ENCODE data around the gene MUC4.

DNA sequence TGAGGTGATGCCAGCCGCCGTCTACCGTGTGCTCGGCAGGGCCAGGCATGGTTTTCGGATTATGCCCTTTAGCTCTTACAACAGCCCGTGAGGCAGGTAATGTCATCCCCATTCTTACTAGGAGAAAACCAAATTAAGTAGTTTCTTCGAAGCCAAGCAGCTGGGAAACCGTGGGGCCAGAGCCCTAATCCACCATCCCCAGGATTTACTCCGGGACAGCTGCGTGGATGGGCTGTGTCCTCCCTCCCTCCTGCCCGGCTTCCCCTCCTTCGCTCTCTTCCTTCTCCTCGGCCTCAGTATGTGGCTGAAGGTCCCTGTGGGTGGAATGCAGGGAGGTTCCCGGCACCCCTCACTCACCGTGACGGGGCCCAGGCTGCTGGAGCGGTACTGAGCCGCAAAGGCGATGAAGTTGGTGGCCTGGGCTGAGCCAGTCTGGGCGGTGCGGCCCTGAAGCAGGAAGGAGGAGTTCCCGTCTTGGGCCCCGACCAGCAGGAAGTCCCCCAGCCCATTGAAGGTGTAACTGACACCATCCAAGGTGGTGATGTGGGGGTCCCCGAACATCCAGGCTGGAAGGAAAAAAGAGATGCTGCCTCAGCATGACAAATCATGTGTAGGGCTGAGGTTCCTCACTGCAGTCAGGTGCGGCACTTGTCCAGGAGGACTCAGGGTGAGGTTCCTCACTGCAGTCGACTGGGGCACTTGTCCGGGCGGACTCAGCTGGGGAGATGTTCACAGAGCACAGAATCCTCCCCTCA, 48.5 kb downstream of the MUC4 start:
- TF ChIP-seq, protein P1, sequence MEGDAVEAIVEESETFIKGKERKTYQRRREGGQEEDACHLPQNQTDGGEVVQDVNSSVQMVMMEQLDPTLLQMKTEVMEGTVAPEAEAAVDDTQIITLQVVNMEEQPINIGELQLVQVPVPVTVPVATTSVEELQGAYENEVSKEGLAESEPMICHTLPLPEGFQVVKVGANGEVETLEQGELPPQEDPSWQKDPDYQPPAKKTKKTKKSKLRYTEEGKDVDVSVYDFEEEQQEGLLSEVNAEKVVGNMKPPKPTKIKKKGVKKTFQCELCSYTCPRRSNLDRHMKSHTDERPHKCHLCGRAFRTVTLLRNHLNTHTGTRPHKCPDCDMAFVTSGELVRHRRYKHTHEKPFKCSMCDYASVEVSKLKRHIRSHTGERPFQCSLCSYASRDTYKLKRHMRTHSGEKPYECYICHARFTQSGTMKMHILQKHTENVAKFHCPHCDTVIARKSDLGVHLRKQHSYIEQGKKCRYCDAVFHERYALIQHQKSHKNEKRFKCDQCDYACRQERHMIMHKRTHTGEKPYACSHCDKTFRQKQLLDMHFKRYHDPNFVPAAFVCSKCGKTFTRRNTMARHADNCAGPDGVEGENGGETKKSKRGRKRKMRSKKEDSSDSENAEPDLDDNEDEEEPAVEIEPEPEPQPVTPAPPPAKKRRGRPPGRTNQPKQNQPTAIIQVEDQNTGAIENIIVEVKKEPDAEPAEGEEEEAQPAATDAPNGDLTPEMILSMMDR (IDR thresholded peaks at IDR 0.05; ENCODE audit: low read depth, low read length, missing input control) = no peak
- TF ChIP-seq, protein P2, sequence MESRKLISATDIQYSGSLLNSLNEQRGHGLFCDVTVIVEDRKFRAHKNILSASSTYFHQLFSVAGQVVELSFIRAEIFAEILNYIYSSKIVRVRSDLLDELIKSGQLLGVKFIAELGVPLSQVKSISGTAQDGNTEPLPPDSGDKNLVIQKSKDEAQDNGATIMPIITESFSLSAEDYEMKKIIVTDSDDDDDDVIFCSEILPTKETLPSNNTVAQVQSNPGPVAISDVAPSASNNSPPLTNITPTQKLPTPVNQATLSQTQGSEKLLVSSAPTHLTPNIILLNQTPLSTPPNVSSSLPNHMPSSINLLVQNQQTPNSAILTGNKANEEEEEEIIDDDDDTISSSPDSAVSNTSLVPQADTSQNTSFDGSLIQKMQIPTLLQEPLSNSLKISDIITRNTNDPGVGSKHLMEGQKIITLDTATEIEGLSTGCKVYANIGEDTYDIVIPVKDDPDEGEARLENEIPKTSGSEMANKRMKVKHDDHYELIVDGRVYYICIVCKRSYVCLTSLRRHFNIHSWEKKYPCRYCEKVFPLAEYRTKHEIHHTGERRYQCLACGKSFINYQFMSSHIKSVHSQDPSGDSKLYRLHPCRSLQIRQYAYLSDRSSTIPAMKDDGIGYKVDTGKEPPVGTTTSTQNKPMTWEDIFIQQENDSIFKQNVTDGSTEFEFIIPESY (IDR thresholded peaks at IDR 0.05) = no peak
- TF ChIP-seq, protein P3, sequence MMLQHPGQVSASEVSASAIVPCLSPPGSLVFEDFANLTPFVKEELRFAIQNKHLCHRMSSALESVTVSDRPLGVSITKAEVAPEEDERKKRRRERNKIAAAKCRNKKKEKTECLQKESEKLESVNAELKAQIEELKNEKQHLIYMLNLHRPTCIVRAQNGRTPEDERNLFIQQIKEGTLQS (IDR thresholded peaks at IDR 0.05) = no peak
- TF ChIP-seq RAD21 (IDR thresholded peaks at IDR 0.05) (no peak), SP1 (IDR thresholded peaks at IDR 0.05) (no peak), FOXA1 (IDR thresholded peaks at IDR 0.05) (no peak), RXRA (IDR thresholded peaks at IDR 0.05) (no peak)
- TF ChIP-seq, protein P4, sequence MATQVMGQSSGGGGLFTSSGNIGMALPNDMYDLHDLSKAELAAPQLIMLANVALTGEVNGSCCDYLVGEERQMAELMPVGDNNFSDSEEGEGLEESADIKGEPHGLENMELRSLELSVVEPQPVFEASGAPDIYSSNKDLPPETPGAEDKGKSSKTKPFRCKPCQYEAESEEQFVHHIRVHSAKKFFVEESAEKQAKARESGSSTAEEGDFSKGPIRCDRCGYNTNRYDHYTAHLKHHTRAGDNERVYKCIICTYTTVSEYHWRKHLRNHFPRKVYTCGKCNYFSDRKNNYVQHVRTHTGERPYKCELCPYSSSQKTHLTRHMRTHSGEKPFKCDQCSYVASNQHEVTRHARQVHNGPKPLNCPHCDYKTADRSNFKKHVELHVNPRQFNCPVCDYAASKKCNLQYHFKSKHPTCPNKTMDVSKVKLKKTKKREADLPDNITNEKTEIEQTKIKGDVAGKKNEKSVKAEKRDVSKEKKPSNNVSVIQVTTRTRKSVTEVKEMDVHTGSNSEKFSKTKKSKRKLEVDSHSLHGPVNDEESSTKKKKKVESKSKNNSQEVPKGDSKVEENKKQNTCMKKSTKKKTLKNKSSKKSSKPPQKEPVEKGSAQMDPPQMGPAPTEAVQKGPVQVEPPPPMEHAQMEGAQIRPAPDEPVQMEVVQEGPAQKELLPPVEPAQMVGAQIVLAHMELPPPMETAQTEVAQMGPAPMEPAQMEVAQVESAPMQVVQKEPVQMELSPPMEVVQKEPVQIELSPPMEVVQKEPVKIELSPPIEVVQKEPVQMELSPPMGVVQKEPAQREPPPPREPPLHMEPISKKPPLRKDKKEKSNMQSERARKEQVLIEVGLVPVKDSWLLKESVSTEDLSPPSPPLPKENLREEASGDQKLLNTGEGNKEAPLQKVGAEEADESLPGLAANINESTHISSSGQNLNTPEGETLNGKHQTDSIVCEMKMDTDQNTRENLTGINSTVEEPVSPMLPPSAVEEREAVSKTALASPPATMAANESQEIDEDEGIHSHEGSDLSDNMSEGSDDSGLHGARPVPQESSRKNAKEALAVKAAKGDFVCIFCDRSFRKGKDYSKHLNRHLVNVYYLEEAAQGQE (IDR thresholded peaks at IDR 0.05) = no peak

Data from liver (tissue), 3 donors.